GM19467 (cell line): ENCODE measurements around the gene ZCCHC14.
"Not testable (repeated sequence)": the region's sequence is repeated elsewhere in the genome, so short reads cannot be mapped to it uniquely, and the experiment has no call there.

Source experiments
- ATAC-seq: cut with Tn5 transposase; IDR thresholded peaks from one replicate; pipeline ENCODE4 v1.9.1; 2021; ENCODE audit warnings: mild to moderate bottlenecking, moderate library complexity; ENCODE audit not compliant: unreplicated experiment

ZCCHC14 gene

DNA sequence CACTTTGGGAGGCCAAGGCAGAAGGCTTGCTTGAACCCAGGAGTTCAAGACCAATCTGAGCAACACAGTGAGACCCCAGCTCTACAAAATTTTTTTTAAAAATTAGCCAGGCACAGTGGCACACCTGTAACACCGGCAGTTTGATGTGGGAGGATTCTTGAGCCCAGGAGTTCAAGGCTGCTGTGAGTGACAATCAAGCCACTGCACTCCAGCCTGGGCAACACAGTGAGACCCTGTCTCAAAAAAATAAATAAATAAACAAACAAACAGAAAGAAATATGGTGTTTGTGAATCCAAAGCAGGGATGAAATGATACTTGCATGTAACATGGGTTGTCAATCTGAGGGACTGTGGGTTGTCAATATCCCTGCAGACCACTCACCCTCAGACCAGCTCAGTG, 125.9 kb downstream of the ZCCHC14 start:
- ATAC-seq, result no peak

DNA sequence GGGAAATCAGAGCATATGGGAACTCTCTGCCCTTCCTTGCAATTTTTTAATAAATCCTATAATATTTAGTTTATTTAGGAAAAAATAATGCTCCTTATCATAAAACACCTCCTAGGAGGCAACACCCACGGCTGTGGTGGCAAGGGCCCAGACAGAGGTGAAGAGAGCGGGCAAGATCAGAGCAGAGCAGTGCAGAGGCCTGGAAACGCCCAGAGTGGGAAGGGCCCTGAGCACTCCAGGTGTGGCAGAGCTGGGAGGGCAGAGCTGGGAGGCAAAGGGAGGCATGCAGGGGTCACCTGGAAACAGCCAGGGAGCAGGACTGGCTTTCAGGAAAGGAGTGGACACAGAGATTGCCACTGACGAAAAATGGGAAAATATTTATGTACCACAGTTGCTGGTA, 126.5 kb downstream of the ZCCHC14 start:
- no peak for ATAC-seq

DNA sequence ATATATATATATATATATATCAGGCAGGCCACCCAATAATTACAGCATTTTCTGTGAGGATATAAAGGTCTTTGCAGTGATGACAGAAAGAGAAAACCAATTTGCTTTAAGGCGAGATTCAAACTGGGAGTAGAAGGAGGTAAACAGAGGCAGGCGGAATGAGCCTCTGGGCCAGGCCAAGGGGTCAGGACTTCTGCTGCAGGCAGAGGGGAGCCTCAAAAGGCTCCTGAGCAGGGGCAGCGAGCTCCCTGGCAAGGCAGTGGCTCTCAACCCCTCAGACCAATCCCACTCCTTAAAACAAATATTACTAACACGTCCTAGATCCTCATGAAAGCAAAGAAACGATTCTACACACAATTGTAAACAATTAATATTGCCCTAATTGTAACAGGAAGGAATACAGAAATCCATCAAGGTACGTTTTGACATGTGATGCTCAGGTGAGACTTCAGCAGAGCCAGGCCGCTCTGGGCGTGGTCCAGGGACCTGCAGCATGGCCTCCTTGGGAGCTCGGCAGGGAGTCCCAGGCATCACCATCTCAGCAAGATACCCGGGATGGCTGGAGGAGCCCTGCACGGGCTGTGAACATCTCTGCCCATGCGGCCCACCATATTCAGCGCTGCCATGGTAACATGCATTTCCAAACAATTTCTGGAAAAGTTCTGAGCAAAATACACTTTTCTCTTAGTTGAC, 127.7 kb downstream of the ZCCHC14 start:
- no peak for ATAC-seq

DNA sequence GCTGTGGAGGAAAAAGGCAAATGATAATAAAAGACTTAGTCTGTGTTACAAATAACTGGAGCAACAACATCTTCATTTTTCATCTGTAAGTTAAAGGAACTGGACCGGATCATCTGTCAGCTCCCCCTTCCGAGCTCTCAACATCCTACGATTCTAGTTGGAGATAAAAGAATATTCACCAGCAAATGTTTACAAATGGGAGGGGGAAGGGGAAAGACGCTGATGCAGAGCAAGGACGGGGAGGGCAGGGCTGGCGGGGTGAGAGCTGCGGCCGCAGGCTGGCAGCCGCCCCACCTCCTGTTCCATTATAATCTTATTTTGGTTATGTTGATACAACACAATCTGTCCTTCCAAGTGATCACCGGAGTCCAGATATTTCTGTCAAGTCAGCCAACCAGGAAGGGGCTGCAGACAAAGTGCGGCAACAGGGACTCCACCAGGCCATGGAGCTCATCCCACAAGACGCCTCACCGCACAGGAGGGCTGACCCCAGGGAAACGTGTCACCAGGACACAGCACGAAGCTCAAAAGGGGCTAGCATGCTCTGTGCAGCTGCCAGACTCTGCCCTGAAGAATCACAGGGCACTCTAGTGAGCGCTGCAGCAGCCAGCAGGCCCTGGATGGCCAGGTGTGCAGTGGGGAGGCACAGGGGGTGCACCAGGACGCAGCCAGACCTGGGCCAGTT, 128.9 kb downstream of the ZCCHC14 start:
- no peak for ATAC-seq

DNA sequence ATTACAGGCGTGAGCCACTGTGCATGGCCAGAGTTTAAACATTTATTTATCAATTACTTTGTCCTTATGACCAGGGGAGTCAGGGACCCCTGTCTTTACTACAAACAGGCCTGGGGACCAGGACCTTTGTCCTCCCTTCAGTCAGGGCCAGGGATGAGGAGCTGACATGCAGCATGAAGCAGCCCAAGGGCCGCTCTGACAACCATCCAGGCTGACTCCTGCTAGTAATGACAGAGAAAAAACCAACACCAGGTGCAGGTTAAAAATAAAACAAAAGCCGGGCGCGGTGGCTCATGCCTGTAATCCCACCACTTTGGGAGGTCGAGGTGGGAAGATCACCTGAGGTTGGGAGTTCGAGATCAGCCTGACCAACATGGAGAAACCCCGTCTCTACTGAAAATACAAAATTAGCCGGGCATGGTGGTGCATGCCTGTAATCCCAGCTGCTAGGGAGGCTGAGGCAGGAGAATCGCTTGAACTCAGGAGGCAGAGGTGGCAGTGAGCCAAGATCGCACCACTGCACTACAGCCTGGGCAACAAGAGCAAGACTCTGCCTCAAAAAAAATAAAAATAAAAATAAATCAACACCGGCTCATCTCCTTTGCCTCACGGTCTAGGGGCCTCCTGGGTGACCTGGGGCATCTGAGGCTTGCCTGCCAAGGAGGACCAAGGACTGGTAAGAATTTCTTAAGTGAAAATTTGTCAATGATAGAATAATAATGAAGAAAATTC, 129.8 kb downstream of the ZCCHC14 start:
- ATAC-seq, result not testable (repeated sequence)

DNA sequence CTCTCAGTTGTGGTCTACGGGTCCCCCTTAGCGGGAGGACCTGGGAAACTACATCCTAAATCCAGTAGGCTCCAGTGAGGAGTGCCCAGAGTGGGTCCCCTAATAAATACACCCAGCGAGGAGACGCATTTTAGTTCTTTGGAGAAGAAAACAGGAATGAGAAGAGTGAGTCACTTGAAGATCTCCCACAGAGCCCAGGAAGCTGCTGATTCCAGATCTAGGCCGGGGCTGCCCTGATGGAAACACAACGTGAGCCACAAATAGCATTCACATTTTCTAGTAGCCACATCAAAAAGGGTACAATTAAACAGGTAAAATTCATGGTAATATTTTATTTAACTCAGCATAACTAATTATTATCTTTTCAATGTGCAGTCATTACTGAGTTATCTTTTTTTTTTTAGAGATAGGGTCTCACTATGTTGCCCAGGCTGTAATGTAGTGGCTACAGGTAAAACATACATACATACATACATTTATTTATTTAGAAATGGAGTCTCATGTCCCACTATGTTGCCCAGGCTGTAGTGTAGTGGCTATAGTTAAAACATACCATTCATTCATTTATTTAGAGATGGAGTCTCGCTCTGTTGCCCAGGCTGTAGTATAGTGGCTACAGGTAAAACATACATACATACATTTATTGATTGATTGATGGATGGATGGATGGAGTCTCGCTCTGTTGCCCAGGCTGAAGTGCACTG, 130.8 kb downstream of the ZCCHC14 start:
- no peak for ATAC-seq

DNA sequence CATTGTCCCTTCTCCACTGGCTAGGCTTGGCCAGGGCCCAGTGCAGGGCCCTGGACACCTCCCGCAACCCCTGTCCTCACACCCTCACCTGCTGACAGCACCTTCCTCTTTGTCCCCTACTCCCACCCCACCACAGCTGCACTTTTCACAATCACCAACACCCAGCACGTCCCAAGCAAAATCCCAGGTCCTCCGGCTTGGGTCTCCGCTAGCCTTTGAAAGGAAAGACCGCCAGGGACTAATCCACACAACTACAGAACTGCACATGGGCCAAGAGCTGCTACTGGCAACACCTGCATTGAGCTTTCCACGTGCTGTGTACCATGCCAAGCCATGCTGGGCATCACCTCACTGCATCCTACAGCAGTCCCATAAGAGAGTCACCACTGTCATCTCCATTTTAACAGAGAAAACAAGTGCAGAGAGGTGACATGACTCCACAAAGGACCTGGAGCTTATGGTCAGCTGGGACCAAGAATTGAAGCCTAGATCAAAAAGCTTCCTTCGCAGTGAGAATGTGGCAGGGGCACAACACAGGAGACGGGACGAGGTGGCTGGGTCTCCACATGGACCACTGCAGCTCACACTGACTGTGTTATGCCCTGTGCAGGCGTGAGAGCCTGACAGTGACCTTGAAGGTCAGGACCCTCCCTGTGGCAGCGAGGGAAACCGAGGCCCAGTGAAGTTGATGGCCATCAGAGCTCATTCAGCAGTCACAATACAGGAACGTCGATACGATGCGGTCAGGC, 131.8 kb downstream of the ZCCHC14 start:
- no peak for ATAC-seq

DNA sequence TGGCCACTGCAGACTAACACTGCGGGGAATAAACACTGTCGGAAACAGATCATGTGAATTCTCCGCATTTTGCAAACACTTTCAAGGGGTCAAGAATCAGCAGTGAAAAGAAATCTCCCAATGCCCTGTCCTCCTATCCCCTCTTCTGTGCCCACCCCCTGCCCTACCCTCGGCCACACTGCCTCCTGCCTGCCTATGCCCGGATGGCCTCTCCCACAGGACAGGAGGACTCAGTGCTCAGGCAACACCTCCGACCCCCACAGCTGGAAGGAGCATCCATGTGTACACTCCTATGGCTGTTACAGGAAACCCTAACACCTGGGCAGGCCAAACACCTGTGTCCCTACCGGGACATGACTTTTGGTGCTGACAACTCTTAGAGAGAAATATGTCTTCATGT, 133.7 kb downstream of the ZCCHC14 start:
- ATAC-seq, result no peak

DNA sequence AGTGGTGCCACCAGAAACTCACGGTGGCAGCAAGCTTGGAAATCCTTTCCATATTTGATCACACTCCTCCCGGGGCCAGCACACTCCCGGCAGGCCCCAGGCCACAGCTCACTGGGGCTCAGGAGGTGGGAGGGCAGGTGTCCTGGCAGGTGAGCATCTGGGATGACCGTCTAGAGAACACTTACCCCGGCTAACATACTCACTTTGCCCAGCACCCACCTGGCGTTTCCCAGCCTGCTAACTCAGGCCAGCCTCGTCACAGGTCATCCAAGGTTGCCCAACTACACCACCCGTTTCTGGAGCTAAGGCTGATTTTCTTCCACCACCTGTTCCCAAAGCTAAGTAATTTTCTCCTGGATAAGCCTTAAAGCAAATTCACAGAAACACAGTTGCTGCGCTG, 134.1 kb downstream of the ZCCHC14 start:
- no peak for ATAC-seq

DNA sequence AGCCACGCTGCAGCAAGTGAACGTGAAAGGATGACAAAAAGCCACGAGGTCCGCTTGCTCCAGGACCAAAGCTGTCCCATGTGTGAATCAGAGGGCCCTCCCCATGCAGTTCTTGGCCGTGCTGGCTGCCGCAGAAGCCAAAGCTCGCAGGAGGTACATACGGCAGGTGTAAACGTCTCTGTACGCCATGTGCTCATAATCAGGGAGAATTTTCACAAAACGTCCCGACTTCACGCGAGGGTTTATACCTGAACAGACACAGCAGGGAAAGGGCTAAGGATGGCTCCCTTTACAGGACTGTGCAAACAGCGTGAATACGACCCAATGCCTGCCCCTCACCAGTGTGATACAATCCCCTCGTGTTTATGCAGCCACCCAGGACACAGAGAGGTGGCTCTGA, 134.6 kb downstream of the ZCCHC14 start:
- ATAC-seq, result no peak

DNA sequence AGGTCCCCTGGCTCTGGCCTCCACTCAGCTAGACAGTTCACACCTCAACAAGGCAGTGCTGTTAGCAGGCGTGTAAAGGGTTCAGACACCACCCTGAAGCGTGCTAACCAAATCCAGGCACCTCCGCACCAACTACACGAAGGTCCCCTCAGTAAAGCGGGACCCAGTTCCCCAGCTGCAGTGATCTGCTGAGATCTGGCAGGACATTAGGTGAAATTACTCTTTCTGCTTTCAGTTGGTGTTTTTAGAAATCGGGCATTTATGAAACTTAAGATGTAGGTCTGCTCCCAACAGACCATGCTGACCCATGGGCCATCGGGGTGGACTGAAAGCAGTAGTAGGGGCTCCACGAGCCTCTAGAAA, 136.4 kb downstream of the ZCCHC14 start:
- ATAC-seq, result no peak
